GM13976 (cell line): Measurements from ENCODE around the gene MYH8.

Experiments
- DNase-seq: peaks from one replicate; pipeline ENCODE4 v3.0.0; 2012; ENCODE audit warnings: low spot score
- in situ Hi-C: fragments of 300-500 bp; cut with MboI; formaldehyde crosslinking; loops from one replicate; pipeline ENCODE4 v1.12.0; 2022; ENCODE audit warnings: low sequenced_read_pairs, mixed read lengths, inconsistent platforms; ENCODE audit not compliant: unreplicated experiment
- TF ChIP-seq, protein P1 (sequence below): IDR thresholded peaks from 2 replicates; pipeline ENCODE4 v1.5.1; 2012; ENCODE audit warnings: borderline replicate concordance, mild to moderate bottlenecking; ENCODE audit not compliant: insufficient read depth; ENCODE audit errors: extremely low read depth, missing control alignments, control extremely low read depth

The MYH8 gene

GRCh38 chr17:10352893-10353292 is 68.9 kb downstream of the MYH8 start:
- no peak for DNase-seq
- TF ChIP-seq, protein P1, sequence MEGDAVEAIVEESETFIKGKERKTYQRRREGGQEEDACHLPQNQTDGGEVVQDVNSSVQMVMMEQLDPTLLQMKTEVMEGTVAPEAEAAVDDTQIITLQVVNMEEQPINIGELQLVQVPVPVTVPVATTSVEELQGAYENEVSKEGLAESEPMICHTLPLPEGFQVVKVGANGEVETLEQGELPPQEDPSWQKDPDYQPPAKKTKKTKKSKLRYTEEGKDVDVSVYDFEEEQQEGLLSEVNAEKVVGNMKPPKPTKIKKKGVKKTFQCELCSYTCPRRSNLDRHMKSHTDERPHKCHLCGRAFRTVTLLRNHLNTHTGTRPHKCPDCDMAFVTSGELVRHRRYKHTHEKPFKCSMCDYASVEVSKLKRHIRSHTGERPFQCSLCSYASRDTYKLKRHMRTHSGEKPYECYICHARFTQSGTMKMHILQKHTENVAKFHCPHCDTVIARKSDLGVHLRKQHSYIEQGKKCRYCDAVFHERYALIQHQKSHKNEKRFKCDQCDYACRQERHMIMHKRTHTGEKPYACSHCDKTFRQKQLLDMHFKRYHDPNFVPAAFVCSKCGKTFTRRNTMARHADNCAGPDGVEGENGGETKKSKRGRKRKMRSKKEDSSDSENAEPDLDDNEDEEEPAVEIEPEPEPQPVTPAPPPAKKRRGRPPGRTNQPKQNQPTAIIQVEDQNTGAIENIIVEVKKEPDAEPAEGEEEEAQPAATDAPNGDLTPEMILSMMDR: no peak
- in situ Hi-C loops: no loop called here

GRCh38 chr17:10349403-10349802 is 72.3 kb downstream of the MYH8 start:
- TF ChIP-seq, protein P1: peak; percentile 30
- in situ Hi-C loops: no loop called here

GRCh38 chr17:10344816-10345215 is 76.9 kb downstream of the MYH8 start:
- DNase-seq: no peak
- TF ChIP-seq, protein P1: no peak
- in situ Hi-C loops: no loop called here

More at GRCh38 chr17:10349403-10349802, 72.3 kb downstream of the MYH8 start:
- no peak for DNase-seq
